Inflammatory macrophage treated with lipopolysaccharide for 1 hour (primary cell): Measurements from ENCODE around the gene VPS33A.
A peak's percentile ranks its signal among the peaks of the same experiment; 100 is the strongest.
"Not testable (repeated sequence)": the region's sequence is repeated elsewhere in the genome, so short reads cannot be mapped to it uniquely, and the experiment has no call there.

Source experiments
- DNase-seq, 2 donors: peaks; one replicate each; pipeline ENCODE4 v3.0.0-alpha.2; 2020 to 2022

The VPS33A gene

GRCh38 chr12:122203301-122204166 lies 62.8 kb downstream of the VPS33A start, which contains the start of gene B3GNT4:
TSS of gene B3GNT4 (plus strand) at chr12:122203709. CDS start at chr12:122204619, 910 bp downstream.
- peak; percentile 33 to 43 for DNase-seq

GRCh38 chr12:122202811-122203210 lies 63.5 kb downstream of the VPS33A start:
- not testable (repeated sequence) for DNase-seq

- DNase-seq, result no peak
Measured at GRCh38 chr12:122202017-122202416, 64.3 kb downstream of the VPS33A start.

- DNase-seq, result no peak
Measured at GRCh38 chr12:122201381-122201780, 64.9 kb downstream of the VPS33A start.

- no peak for DNase-seq
Measured at GRCh38 chr12:122200541-122201175, 65.6 kb downstream of the VPS33A start.

- no peak for DNase-seq
Measured at GRCh38 chr12:122199484-122200355, 66.6 kb downstream of the VPS33A start.

GRCh38 chr12:122197612-122197966 lies 68.7 kb downstream of the VPS33A start:
- DNase-seq, result peak; percentile 38 to 46

GRCh38 chr12:122195405-122195804 lies 70.9 kb downstream of the VPS33A start:
- no peak for DNase-seq

- no peak for DNase-seq
Measured at GRCh38 chr12:122194804-122195203, 71.5 kb downstream of the VPS33A start.

- DNase-seq, result no peak
Measured at GRCh38 chr12:122192441-122192840, 73.9 kb downstream of the VPS33A start.

- peak in 1 of 2 donors; percentile 68 for DNase-seq
Measured at GRCh38 chr12:122190842-122191668, 75.2 kb downstream of the VPS33A start.

- no peak for DNase-seq
Measured at GRCh38 chr12:122189626-122190475, 76.4 kb downstream of the VPS33A start.

GRCh38 chr12:122187466-122187865 lies 78.8 kb downstream of the VPS33A start:
- no peak for DNase-seq

- no peak for DNase-seq
Measured at GRCh38 chr12:122185494-122186082, 80.7 kb downstream of the VPS33A start.

GRCh38 chr12:122185079-122185478 lies 81.2 kb downstream of the VPS33A start:
- DNase-seq, result no peak

- DNase-seq, result no peak
Measured at GRCh38 chr12:122184517-122184916, 81.8 kb downstream of the VPS33A start.

GRCh38 chr12:122183588-122183940 lies 82.7 kb downstream of the VPS33A start:
- DNase-seq, result no peak

- peak; percentile 17 to 25 for DNase-seq
Measured at GRCh38 chr12:122182887-122183587, 83.3 kb downstream of the VPS33A start, which contains the start of gene LRRC43. TSS of gene LRRC43 (plus strand) at chr12:122183123. CDS start at chr12:122183145, 22 bp downstream.
